Thyroid gland (tissue), 4 donors: ENCODE results near the gene PANX2. TPM values are rescaled to one million over a fixed set of nuclear protein-coding genes. Genes with fewer than 3 reads are reported as not detected.
"Not testable (repeated sequence)": the region's sequence is repeated elsewhere in the genome, so short reads cannot be mapped to it uniquely, and the experiment has no call there.

Experiments
- DNase-seq, 2 donors: peaks; one replicate each; pipeline ENCODE4 v3.0.0-alpha.2; 2019
- H3K27ac ChIP-seq, 3 donors: fragments of 200-600 bp; sonication (generic); 1 replicate in 2 of 3; 2 replicates in 1 of 3; pipeline ENCODE4 v1.5.1; 2016 to 2019; ENCODE audit warnings: mild to moderate bottlenecking in 1 of 3, moderate library complexity in 1 of 3
- H3K27me3 ChIP-seq: fragments of 200-600 bp; sonication (generic); one replicate; pipeline ENCODE4 v1.5.1; 2019
- H3K36me3 ChIP-seq, 2 donors: fragments of 200-600 bp; sonication (generic); one replicate each; pipeline ENCODE4 v1.5.1; 2016 to 2019
- H3K4me1 ChIP-seq, 2 donors: fragments of 200-600 bp; sonication (generic); one replicate each; pipeline ENCODE4 v1.5.1; 2017 to 2019
- H3K4me3 ChIP-seq, 3 donors: fragments of 200-600 bp; sonication (generic); replicated peaks in 1 of 3; 1 replicate in 2 of 3; 2 replicates in 1 of 3; pipeline ENCODE4 v1.5.1; 2016; ENCODE audit warnings: mild to moderate bottlenecking in 1 of 3
- H3K9me3 ChIP-seq: fragments of 200-600 bp; sonication (generic); one replicate; pipeline ENCODE4 v1.5.1; 2017
- POLR2A ChIP-seq, 2 donors: fragments of 450-650 bp; IDR thresholded peaks; one replicate each; pipeline ENCODE4 v1.6.1; 2017; ENCODE audit warnings: antibody characterized with exemption in 2 of 2, mild to moderate bottlenecking in 2 of 2, moderate library complexity in 1 of 2
- WGBS, 2 donors: methylation state at CpG; one replicate each; pipeline ENCODE4 v1.1.5; 2017; 5-methylcytosine and 5-hydroxymethylcytosine counted together
- intact Hi-C: fragments of 100-400 bp; cut with DNase I; formaldehyde crosslinking; loops from one replicate; pipeline ENCODE4 v1.15.1; 2023
- total RNA-seq, 4 donors: library from RNA; depleted of rRNA; stranded (reverse); fragments of >200 nt; gene quantifications; one replicate each; pipeline ENCODE4 v1.2.3, GENCODE V29; 2016
- TF ChIP-seq, protein P1 (sequence below), 6 experiments: fragments of 200-600 bp in 3 of 6; fragments of 450-650 bp in 3 of 6; sonication (generic) in 3 of 6; IDR thresholded peaks; one replicate each; pipeline ENCODE4 v1.5.1; 2016 to 2019; ENCODE audit warnings: antibody characterized with exemption in 6 of 6, mild to moderate bottlenecking in 2 of 6, inconsistent platforms in 1 of 6, moderate library complexity in 1 of 6

PANX2 gene
- total RNA-seq, 4 donors from 2014 or later = 9.0 to 12.1 (median 10.9) TPM

DNA sequence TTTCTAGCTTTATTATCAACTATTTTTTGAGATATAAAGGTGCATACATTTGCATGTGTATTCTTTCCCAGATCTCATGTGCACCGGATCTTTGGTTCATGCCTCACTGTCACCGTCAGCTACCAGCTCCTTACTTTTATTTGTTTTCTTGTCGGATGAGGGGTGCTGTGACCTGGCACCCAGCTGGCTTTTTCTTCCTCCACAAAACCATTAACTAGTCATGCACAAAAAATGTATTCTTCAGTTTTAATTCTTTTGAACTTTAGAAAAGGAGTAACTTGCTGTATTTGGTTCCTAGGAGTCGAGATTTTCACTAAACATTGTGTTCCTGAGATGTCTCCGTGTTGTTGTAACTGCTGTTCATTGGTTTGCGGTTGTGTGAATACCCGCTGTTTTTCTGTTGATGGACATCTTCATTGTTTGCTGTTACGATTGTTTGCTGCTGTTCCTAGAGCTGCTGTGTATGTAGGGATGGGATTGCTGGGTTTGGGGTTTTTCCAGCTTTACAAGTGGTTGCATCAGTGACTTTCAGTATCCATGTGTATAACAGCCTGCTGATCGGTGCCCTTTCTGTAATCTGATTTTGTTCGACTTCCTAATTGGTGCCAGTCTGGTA lies 41.3 kb upstream of the PANX2 start:
- Histone ChIP-seq H3K27ac (no peak overlapping the region), H3K9me3 (no peaks in the 10 kb centered on the region), H3K4me3 (no peak overlapping the region), H3K4me1 (no peaks in the 10 kb centered on the region), H3K27me3 (no peaks in the 10 kb centered on the region), H3K36me3 (no peaks in the 10 kb centered on the region)
- WGBS, 2 donors = 90% methylated on average over 10 of the region's 10 CpGs
- TF ChIP-seq, protein P1, sequence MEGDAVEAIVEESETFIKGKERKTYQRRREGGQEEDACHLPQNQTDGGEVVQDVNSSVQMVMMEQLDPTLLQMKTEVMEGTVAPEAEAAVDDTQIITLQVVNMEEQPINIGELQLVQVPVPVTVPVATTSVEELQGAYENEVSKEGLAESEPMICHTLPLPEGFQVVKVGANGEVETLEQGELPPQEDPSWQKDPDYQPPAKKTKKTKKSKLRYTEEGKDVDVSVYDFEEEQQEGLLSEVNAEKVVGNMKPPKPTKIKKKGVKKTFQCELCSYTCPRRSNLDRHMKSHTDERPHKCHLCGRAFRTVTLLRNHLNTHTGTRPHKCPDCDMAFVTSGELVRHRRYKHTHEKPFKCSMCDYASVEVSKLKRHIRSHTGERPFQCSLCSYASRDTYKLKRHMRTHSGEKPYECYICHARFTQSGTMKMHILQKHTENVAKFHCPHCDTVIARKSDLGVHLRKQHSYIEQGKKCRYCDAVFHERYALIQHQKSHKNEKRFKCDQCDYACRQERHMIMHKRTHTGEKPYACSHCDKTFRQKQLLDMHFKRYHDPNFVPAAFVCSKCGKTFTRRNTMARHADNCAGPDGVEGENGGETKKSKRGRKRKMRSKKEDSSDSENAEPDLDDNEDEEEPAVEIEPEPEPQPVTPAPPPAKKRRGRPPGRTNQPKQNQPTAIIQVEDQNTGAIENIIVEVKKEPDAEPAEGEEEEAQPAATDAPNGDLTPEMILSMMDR (IDR thresholded peaks at IDR 0.05) = no peak
- TF ChIP-seq POLR2A (IDR thresholded peaks at IDR 0.05) = no peak
- no peak for DNase-seq
- intact Hi-C loops = no loop called here

GRCh38 chr22:50131894-50132293 lies 38.6 kb upstream of the PANX2 start:
- TF ChIP-seq POLR2A (IDR thresholded peaks at IDR 0.05) = no peak
- TF ChIP-seq, protein P1 (IDR thresholded peaks at IDR 0.05) = no peak
- intact Hi-C loops = no loop called here
- Histone ChIP-seq H3K27ac (no peak overlapping the region), H3K9me3 (no peaks in the 10 kb centered on the region), H3K4me1 (peaks cover 3 to 4% of the 10 kb centered on the region in 2 donors), H3K36me3 (no peaks in the 10 kb centered on the region), H3K27me3 (no peaks in the 10 kb centered on the region), H3K4me3 (no peak overlapping the region)
- DNase-seq = no peak
- 95 to 97% methylated on average over 4 of the region's 4 CpGs for WGBS, 2 donors

DNA sequence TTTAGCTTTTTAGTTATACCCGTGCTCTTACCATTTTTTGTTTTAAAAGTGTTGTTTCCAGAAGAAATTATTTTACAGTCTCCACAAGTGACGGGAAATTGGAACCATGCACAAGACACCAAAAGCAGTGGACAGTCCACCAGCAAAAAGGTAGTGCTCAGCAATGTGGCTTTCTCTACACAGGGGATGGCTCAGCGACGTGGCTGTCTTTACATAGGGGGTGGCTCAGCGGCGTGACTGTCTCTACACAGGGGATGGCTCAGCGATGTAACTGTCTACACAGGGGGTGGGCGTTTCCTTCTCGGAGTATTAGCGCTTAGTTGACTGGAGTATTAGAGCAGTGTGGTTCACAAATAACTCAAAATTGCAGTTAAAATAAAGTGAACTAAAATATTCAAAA lies 36.0 kb upstream of the PANX2 start:
- Histone ChIP-seq H3K27ac (no peak overlapping the region), H3K27me3 (no peaks in the 10 kb centered on the region), H3K36me3 (no peaks in the 10 kb centered on the region), H3K9me3 (no peaks in the 10 kb centered on the region), H3K4me1 (peaks cover 8 to 9% of the 10 kb centered on the region in 2 donors), H3K4me3 (no peak overlapping the region)
- TF ChIP-seq, protein P1 (IDR thresholded peaks at IDR 0.05) = no peak
- TF ChIP-seq POLR2A (IDR thresholded peaks at IDR 0.05) = no peak
- intact Hi-C loops = no loop called here
- DNase-seq = no peak
- WGBS, 2 donors = 82 to 83% methylated on average over 10 of the region's 10 CpGs

DNA sequence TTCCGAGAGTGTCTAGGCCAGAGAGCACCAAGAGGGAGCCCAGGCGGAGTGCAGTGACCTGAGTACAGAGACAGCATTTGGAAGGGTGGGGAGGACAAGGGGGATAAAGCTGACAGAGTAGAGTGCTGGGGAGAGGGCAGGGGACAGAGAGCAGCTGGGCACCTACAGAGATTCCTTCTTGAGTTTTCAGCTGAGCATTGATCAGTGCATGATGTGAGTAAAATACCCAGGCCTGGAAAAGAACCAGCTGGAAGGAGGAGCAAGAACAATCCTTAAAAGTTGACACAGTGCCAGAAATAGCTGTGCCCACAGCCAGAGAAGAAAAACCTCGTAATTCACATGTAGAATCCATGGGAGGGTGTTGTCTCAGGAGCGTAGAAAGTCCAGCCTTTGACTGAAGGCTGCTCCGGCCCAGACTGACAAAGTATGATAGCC lies 33.9 kb upstream of the PANX2 start:
- H3K27me3 ChIP-seq = no peaks in the 10 kb centered on the region
- H3K27ac ChIP-seq = peak overlapping the region in 2 of 3 donors; percentile 15 to 19
- TF ChIP-seq, protein P1 (IDR thresholded peaks at IDR 0.05) = no peak
- no peak for TF ChIP-seq POLR2A (IDR thresholded peaks at IDR 0.05)
- intact Hi-C loops = no loop called here
- peak; percentile 67 to 70 for DNase-seq
- H3K4me3 ChIP-seq = no peak overlapping the region
- peaks cover 9 to 11% of the 10 kb centered on the region in 2 donors for H3K4me1 ChIP-seq
- H3K9me3 ChIP-seq = no peaks in the 10 kb centered on the region
- 52 to 55% methylated on average over 5 of the region's 5 CpGs for WGBS, 2 donors
- H3K36me3 ChIP-seq = no peaks in the 10 kb centered on the region

DNA sequence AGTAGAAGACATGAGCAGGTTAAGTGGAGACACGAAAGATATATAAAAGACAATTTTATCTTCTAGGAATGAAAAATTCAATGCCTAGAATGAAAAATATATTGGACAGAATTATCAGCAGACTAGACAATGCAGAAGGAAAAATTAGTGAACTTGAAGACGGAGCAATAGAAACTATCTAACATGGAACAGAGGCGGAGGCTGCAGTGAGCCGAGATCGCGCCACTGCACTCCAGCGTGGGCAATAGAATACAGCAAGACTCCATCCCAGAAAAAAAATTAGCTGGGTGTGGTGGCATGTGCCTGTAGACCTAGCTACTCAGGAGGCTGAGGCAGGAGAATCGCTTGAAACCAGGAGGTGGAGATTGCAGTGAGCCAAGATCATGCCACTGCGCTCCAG lies 33.3 kb upstream of the PANX2 start:
- not testable (repeated sequence) for H3K9me3 ChIP-seq, DNase-seq
- WGBS, 2 donors = 97% methylated on average over 9 of the region's 9 CpGs

More for the DNA sequence above, 33.3 kb upstream of the PANX2 start:
- Histone ChIP-seq H3K4me1 (peaks cover 15% of the 10 kb centered on the region in 2 donors), H3K27ac (peak overlapping the region in 1 of 3 donors; percentile 19)
- intact Hi-C loops, H3K4me3 ChIP-seq, H3K36me3 ChIP-seq, H3K27me3 ChIP-seq: not testable (repeated sequence)
